Muscle of leg (tissue), 11 donors: ENCODE measurements around the gene MRPL20. TPM values are rescaled to one million over a fixed set of nuclear protein-coding genes. Genes with fewer than 3 reads are reported as not detected.
A peak's percentile ranks its signal among the peaks of the same experiment; 100 is the strongest.
"Not testable (repeated sequence)": the region's sequence is repeated elsewhere in the genome, so short reads cannot be mapped to it uniquely, and the experiment has no call there.

ENCODE experiments used
- DNase-seq: peaks from one replicate; pipeline ENCODE4 v3.0.0; 2013
- H3K27ac ChIP-seq: one replicate; pipeline ENCODE4 v1.5.1; 2013; ENCODE audit warnings: mild to moderate bottlenecking, low read length, control low read depth
- H3K27me3 ChIP-seq: one replicate; pipeline ENCODE4 v1.6.1; 2013; ENCODE audit warnings: low read length; ENCODE audit not compliant: control insufficient read depth, insufficient read depth
- H3K36me3 ChIP-seq: one replicate; pipeline ENCODE4 v1.6.1; 2013; ENCODE audit warnings: low read length; ENCODE audit not compliant: control insufficient read depth, insufficient read depth
- H3K4me1 ChIP-seq: one replicate; pipeline ENCODE4 v1.6.1; 2013; ENCODE audit warnings: low read length; ENCODE audit not compliant: control insufficient read depth, insufficient read depth
- H3K4me3 ChIP-seq: one replicate; pipeline ENCODE4 v1.5.1; 2013; ENCODE audit warnings: low read length, control low read depth
- H3K9me3 ChIP-seq: replicated peaks from 2 replicates; pipeline ENCODE4 v1.6.1; 2013; ENCODE audit warnings: low read depth, low read length; ENCODE audit not compliant: control insufficient read depth
- whole genome bisulfite sequencing: methylation state at CpG from one replicate; pipeline ENCODE4 v1.1.5; 2013; ENCODE audit warnings: missing lambda C conversion rate; ENCODE audit not compliant: insufficient coverage; 5-methylcytosine and 5-hydroxymethylcytosine counted together
- polyA plus RNA-seq, 8 donors: library from polyadenylated mRNA; unstranded; fragments of 120-200 nt; gene quantifications; one replicate each; pipeline versions ENCODE4 v1.2.1 to v1.2.3, GENCODE V29; 2013; ENCODE audit warnings: inconsistent platforms in 1 of 8, low replicate concordance in 1 of 8; ENCODE audit not compliant: insufficient read length in 8 of 8, insufficient read depth in 1 of 8
- total RNA-seq: library from RNA; stranded (reverse); fragments of 120-200 nt; gene quantifications from one replicate; pipeline ENCODE4 v1.2.4, GENCODE V29; 2013

MRPL20 gene
- total and polyA plus RNA-seq, 9 donors: 97.9 to 121 (median 104) TPM

DNA sequence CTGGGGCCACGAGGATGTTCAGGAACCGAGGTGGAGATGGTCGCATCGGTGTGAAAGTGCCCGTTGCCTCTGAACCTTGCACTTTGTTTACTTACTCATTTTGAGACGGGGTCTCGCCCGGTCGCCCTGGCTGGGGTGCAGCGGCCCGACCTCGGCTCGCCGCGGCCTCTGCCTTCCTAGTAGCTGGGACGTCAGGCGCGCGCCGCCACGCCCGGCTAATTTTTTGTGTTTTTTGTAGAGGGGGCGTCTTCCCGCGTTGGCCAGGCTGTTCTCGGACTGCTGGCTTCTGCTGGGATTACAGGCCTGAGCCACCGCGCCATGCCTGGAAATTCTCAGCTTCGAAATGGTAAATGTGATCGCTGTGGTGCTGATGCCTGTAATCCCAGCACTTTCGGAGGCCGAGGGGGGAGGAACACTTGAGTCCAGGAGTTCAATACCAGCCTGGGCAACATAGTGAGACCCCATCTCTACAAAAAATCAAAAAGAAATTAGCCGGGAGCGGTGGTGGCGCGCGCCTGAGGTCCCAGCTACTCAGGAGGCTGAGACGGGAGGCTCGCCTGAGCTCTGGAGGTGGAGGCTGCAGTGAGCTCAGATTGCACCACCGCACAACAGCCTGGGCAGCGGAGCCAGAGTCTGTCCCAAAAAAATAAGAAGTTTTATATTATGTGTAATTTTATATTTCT lies 684 bp upstream of the MRPL20 start:
- no peak for DNase-seq
- 9% methylated on average over 28 of the region's 41 CpGs for WGBS
- H3K9me3 ChIP-seq: no peaks in the 10 kb centered on the region
- H3K27ac ChIP-seq: peak overlapping the region; percentile 18
- H3K36me3 ChIP-seq: peaks cover 32% of the 10 kb centered on the region
- H3K27me3 ChIP-seq: no peaks in the 10 kb centered on the region
- H3K4me1 ChIP-seq: peaks cover 21% of the 10 kb centered on the region
- peak overlapping the region; percentile 88 for H3K4me3 ChIP-seq

DNA sequence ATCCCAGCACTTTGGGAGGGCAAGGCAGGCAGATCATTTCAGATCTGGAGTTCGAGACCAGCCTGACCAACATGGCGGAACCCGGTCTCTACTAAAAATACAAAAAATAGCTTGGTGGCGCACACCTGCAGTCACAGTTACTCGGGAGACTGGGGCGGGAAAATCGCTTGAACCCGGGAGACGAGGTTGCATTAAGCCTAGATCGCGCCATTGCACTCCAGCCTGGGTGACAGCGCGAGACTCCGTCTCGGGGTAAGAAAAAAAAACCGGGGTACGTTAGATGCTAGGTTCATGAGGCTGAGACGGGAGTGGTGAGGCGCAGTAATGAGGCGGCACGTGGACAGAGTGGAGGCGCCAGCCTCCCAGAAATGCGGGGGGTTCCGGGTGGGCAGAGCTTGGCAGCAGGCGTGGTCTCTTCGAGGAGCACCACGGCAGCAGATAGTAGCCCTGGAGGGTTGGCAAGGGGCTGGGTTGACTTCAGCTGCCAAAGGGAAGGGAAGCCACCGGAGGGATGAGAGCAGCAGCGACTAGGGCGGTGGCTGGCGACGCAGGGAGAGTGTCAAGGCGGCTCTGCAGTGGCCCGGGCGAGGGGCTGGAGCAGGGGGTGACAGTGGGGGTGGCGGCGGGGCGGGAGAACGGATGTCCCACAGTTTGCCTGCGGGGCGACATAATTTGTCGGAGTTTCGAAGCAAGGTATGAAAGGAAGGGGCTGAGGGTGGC lies 832 bp downstream of the MRPL20 start:
- Histone ChIP-seq H3K4me1 (peaks cover 21% of the 10 kb centered on the region), H3K36me3 (peaks cover 45% of the 10 kb centered on the region), H3K27me3 (no peaks in the 10 kb centered on the region), H3K27ac (peak overlapping the region; percentile 3), H3K9me3 (no peaks in the 10 kb centered on the region), H3K4me3 (peak overlapping the region; percentile 88)
- WGBS: 46% methylated on average over 39 of the region's 43 CpGs
- DNase-seq: no peak

DNA sequence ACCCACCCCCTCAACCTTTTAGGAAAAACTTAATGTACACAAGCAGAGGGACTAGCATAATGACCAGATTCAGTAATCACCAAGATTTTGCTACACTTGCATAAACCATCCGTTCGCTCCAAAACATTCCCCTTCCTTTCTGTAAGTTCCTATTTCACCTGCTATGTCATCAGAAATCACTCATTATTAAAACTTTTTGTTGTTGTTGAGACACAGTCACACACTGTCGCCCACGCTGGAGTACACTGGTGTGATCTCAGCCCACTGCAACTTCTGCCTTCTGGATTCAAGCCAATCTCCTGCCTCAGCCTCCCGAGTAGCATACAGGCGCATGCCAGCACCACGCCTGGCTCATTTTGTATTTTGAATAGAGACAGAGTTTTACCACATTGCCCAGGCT lies 3.4 kb downstream of the MRPL20 start:
- Histone ChIP-seq H3K27ac (no peak overlapping the region), H3K27me3 (no peaks in the 10 kb centered on the region), H3K9me3 (no peaks in the 10 kb centered on the region), H3K36me3 (peaks cover 48% of the 10 kb centered on the region), H3K4me3 (no peak overlapping the region), H3K4me1 (peaks cover 32% of the 10 kb centered on the region)
- WGBS: 78% methylated on average over 6 of the region's 7 CpGs
- DNase-seq: no peak

DNA sequence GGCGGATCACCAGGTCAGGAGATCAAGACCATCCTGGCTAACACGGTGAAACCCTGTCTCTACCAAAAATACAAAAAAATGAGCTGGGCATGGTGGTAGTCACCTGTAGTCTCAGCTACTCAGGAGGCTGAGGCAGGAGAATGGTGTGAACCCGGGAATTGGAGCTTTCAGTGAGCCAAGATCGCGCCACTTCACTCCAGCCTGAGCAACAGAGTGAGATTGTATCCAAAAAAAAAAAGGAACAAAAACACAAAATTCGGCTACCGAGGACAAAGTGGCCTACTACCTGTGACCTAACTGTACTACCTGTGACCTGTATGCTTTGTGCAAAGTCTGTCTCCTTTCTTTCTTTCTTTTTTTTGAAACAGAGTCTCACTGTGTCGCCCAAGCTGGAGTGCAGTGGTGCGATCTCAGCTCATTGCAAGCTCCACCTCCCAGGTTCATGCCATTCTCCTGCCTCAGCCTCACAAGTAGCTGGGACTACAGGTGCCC lies 4.1 kb downstream of the MRPL20 start:
- 77% methylated on average over 5 of the region's 9 CpGs for WGBS
- H3K27ac ChIP-seq, H3K4me3 ChIP-seq, H3K9me3 ChIP-seq, DNase-seq, H3K27me3 ChIP-seq: not testable (repeated sequence)
- Histone ChIP-seq H3K36me3 (peaks cover 51% of the 10 kb centered on the region), H3K4me1 (peaks cover 33% of the 10 kb centered on the region)

DNA sequence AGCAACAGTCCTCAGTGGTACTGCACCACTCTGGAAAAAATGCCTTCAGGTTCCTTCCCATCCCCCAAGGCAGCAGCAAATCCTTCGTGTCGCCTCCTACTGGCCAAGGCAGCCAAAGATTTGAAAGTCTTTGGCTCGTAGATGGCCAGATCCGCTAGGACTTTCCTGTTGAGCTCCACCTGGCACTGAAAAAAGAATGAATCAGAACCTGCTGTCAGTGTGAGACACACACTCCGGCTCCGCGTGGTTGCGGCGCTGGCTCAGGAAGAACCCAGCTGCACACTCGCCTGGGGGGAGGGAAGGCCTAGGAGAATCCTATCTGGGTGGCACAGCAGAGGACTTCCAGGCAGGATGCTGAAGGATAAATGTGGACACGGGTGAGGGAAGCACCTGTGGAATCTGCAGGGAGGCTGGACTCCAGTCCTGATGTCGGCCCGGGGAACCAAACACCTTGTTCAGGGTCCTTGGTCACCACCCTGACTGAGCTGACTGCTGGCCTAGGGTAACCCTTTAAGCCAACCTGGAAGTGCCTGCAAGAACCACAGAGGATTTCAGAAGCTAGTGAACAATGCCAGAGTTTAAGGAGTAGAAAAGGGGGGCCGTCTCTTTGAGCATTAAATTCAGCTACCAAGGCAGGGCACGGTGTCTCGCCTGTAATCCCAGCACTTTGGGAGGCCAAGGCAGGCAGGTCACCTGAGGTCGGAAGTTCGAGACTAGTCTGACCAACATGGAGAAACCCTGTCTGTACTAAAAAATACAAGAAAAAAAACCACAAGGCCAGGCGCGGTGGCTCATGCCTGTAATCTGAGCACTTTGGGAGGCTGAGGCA lies 4.8 kb downstream of the MRPL20 start:
- WGBS: 69% methylated on average over 18 of the region's 20 CpGs
- no peak overlapping the region for H3K27ac ChIP-seq
- peaks cover 57% of the 10 kb centered on the region for H3K36me3 ChIP-seq
- peaks cover 36% of the 10 kb centered on the region for H3K4me1 ChIP-seq
- no peak for DNase-seq
- H3K27me3 ChIP-seq: no peaks in the 10 kb centered on the region
- H3K4me3 ChIP-seq: no peak overlapping the region
- no peaks in the 10 kb centered on the region for H3K9me3 ChIP-seq

DNA sequence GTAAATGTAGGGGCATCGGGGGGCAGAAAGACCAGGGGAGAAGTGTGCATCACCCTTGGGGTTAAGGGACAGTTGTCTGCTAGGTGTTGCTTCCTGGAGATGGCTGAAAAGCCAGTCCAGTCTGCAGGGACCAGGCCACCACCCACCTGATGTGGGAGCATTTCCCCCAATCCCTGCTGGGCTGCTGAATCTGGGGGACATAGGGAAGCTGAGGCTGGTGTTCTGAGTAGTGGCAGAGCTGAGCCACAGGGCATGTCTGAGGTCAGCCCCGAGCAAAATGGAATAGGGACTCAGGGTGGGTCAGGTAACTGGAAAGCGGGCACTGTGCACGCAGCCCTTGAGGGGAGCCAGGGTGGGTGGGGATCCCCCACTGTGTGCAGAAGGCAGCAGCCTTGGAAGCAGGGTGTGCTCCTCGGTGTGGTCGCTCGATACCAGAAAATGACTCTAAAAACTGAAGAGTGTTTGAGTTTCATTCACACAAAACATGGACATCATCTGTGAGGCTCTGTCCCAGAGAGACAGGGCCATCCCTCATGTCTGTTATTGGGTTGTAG lies 5.6 kb downstream of the MRPL20 start:
- no peaks in the 10 kb centered on the region for H3K27me3 ChIP-seq
- peaks cover 62% of the 10 kb centered on the region for H3K36me3 ChIP-seq
- H3K27ac ChIP-seq: no peak overlapping the region
- WGBS: 76% methylated on average over 4 of the region's 7 CpGs
- H3K4me1 ChIP-seq: peaks cover 36% of the 10 kb centered on the region
- no peak overlapping the region for H3K4me3 ChIP-seq
- H3K9me3 ChIP-seq: no peaks in the 10 kb centered on the region
- no peak for DNase-seq

DNA sequence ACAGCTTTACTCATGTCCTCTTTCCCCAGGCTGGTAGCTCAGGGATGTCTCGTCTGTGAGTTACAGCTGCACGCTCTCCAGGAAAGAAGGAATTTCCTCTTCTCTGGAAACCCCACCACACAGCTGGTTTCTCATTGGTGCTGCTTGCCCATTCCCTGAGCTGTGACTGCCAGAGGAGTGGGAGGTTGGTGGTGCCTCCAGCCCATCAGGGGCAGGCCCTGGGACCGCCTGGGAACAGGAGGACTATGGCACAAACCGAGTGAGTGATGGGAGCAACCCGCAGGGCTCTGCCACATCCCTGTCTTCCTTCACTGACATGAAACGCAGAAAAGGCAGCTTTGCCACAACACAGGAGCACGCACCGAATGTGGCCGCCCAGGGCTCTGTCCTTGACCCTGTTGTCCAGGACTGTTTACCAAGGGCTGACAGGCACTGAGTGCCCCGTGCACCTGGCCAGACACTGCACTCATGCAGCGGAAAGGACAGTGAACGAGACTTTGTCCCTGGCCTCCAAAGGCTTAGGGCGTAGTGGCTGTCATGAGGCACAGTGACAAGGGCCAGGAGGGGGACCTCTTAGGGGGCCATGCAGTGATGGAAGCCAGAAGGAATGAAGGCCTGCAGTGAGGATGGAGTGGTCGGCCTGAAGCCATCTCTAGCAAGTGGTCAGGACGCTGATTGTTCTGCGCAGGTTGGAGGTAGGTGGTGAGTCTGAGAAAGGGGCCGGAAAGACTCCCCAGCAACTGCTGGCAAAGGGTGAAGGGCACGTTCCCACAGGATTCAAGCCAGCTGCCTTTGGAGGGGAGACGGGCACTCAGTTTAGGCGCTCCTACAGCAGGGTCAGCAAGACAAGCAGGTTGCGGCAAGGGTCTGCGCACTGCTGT lies 6.3 kb downstream of the MRPL20 start:
- Histone ChIP-seq H3K27ac (peak overlapping the region; percentile 56), H3K4me1 (peaks cover 29% of the 10 kb centered on the region), H3K27me3 (no peaks in the 10 kb centered on the region), H3K4me3 (peak overlapping the region; percentile 89), H3K9me3 (no peaks in the 10 kb centered on the region), H3K36me3 (peaks cover 61% of the 10 kb centered on the region)
- WGBS: 75% methylated on average over 18 of the region's 22 CpGs
- DNase-seq: no peak

DNA sequence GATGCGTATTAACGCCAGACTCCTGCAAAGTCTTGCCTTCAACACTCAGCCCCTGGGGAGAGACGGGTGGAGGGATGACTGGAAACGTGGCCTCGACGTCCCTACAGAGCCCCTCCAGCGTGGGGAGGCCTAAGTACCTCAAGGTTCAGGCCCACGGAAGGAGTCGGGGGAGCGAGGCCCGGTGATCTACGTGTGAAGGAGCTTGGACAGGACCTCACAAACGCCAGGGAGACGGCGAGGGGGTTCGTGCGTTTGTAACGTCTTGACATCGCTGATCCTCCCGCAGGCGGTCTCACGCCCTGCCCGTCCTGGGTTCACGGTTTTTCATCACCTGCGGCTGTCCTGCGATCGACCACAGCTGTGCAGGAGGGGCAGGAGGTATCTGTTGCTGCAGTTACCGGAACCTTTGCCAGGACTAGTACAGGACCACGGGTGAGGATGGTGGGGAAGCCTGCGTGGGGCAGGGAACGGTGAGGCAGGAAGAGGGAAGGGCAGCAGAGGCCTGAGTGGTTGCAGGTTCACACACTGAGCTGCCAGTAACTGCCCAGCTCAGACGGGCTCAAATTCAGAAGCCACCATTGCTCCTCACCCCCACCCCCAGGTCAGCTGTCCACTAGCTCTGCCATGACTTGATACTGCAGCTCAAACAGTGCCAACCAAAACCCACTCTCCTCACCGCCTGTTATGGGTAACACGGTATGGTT lies 7.1 kb downstream of the MRPL20 start:
- Histone ChIP-seq H3K36me3 (peaks cover 62% of the 10 kb centered on the region), H3K27me3 (no peaks in the 10 kb centered on the region), H3K4me1 (peaks cover 25% of the 10 kb centered on the region), H3K9me3 (no peaks in the 10 kb centered on the region), H3K27ac (peak overlapping the region; percentile 56), H3K4me3 (peak overlapping the region; percentile 89)
- 6% methylated on average over 33 of the region's 34 CpGs for WGBS
- DNase-seq: no peak
